K562 (cell line): ENCODE measurements around the gene GGT6. TPM values are rescaled to one million over a fixed set of nuclear protein-coding genes. Genes with fewer than 3 reads are reported as not detected.

Experiments used
- ATAC-seq: fragments of 200-7000 bp; cut with Tn5 transposase; 3 replicates; pipeline ENCODE4 v1.9.1; 2020; ENCODE audit warnings: moderate library complexity
- BruUV-seq: library from RNA; stranded (reverse); fragments of 400-500 nt; replicated peaks from 2 replicates; lab custom pipeline; 2021; lab: Mats Ljungman, UMichigan
- CTCF ChIA-PET: fragments of 300-600 bp; formaldehyde crosslinking; extraction: SDS; loops from one replicate; lab custom pipeline; 2021; ENCODE audit warnings: low intra/inter-chr PET ratio; lab: Yijun Ruan, JAX
- POLR2A ChIA-PET: fragments of 300-600, 350-650 bp; sonication (Branson Sonifier 250); formaldehyde crosslinking; extraction: SDS; loops from one replicate; lab custom pipeline; 2021; ENCODE audit warnings: antibody characterized with exemption, inconsistent platforms; lab: Yijun Ruan, JAX
- DNase-seq, 4 experiments: peaks; one replicate each; pipeline versions ENCODE4 v3.0.0 to v3.0.0-alpha.2; 2011 to 2018; ENCODE audit warnings: low spot score in 3 of 4, mixed read lengths in 3 of 4; ENCODE audit errors: extremely low read depth in 1 of 4
- FAIRE-seq: peaks from 2 replicates; lab custom pipeline; 2011; peaks lifted over from hg19 to GRCh38; lab: Jason Lieb, UNC
- H2AFZ ChIP-seq: 2 replicates; pipeline ENCODE4 v1.6.0; 2011; ENCODE audit warnings: low read depth, low read length, control low read depth, inconsistent platforms
- H3K27ac ChIP-seq: fragments of 200-600 bp; 3 replicates; pipeline ENCODE4 v1.8.0; 2011; ENCODE audit warnings: low read depth, mild to moderate bottlenecking, control low read depth, inconsistent platforms, low read length, moderate library complexity, mixed read lengths; ENCODE audit errors: extremely low read depth
- H3K27me3 ChIP-seq, 2 experiments: fragments of 300-600 bp in 1 of 2; 2 replicates in 1 of 2; 3 replicates in 1 of 2; pipeline versions ENCODE4 v1.6.0 to v1.8.0; 2011; ENCODE audit warnings: inconsistent platforms in 2 of 2, low read length in 2 of 2, mild to moderate bottlenecking in 1 of 2, mixed read lengths in 1 of 2, moderate library complexity in 1 of 2; ENCODE audit not compliant: control insufficient read depth in 2 of 2, insufficient read depth in 2 of 2
- H3K36me3 ChIP-seq: fragments of 300-600 bp; 3 replicates; pipeline ENCODE4 v1.8.0; 2011; ENCODE audit warnings: mild to moderate bottlenecking, low read length, inconsistent platforms; ENCODE audit not compliant: control insufficient read depth, insufficient read depth
- H3K4me1 ChIP-seq, 2 experiments: fragments of 200-600 bp in 1 of 2; replicated peaks in 1 of 2; 2 replicates in 1 of 2; 3 replicates in 1 of 2; pipeline versions ENCODE4 v1.5.1 to v1.8.0; 2011; ENCODE audit warnings: inconsistent platforms in 2 of 2, low read length in 2 of 2, mild to moderate bottlenecking in 1 of 2, mixed read lengths in 1 of 2, moderate library complexity in 1 of 2; ENCODE audit not compliant: control insufficient read depth in 2 of 2, insufficient read depth in 2 of 2
- H3K4me2 ChIP-seq: 2 replicates; pipeline ENCODE4 v1.6.1; 2011; ENCODE audit warnings: low read length, control low read depth, inconsistent platforms, mixed read lengths; ENCODE audit not compliant: insufficient read depth
- H3K4me3 ChIP-seq: fragments of 200-600 bp; sonication (generic), shearing (Covaris generic); 2 replicates; pipeline ENCODE4 v1.5.1; 2016; ENCODE audit warnings: control low read depth, inconsistent platforms
- H3K79me2 ChIP-seq: fragments of 200-600 bp; 3 replicates; pipeline ENCODE4 v1.8.0; 2011; ENCODE audit warnings: low read length, inconsistent platforms; ENCODE audit not compliant: control insufficient read depth, insufficient read depth
- H3K9ac ChIP-seq, 2 experiments: 2 replicates each; pipeline versions ENCODE4 v1.6.0 to v1.6.1; 2011; ENCODE audit warnings: low read depth in 2 of 2, low read length in 2 of 2, control low read depth in 1 of 2, inconsistent platforms in 1 of 2, mild to moderate bottlenecking in 1 of 2, mixed read lengths in 1 of 2; ENCODE audit not compliant: insufficient read depth in 1 of 2
- H3K9me1 ChIP-seq: one replicate; pipeline ENCODE4 v1.6.0; 2011; ENCODE audit warnings: inconsistent platforms, mild to moderate bottlenecking, low read length, moderate library complexity; ENCODE audit not compliant: control insufficient read depth, insufficient read depth
- H3K9me3 ChIP-seq: replicated peaks from 2 replicates; pipeline ENCODE4 v1.5.1; 2011; ENCODE audit warnings: low read depth, low read length, inconsistent platforms; ENCODE audit not compliant: control insufficient read depth, insufficient read depth
- H4K20me1 ChIP-seq: replicated peaks from 2 replicates; pipeline ENCODE4 v1.6.1; 2011; ENCODE audit warnings: low read length, inconsistent platforms, mixed read lengths; ENCODE audit not compliant: control insufficient read depth, insufficient read depth
- C11orf30 ChIP-seq: fragments of 450-650 bp; IDR thresholded peaks from 2 replicates; pipeline ENCODE4 v1.6.1; 2016; ENCODE audit warnings: low read depth, mild to moderate bottlenecking
- CBFB ChIP-seq: sonication (generic); formaldehyde crosslinking; IDR thresholded peaks from 2 replicates; pipeline ENCODE4 v1.4.0; 2020; ENCODE audit warnings: mild to moderate bottlenecking, missing genetic modification reagents
- MAFG ChIP-seq: fragments of 450-650 bp; conservative IDR thresholded peaks from 2 replicates; pipeline ENCODE4 v1.6.1; 2016; ENCODE audit warnings: missing genetic modification characterization, missing compliant biosample characterization
- NFE2 ChIP-seq: IDR thresholded peaks from 2 replicates; pipeline ENCODE4 v1.6.1; 2014; ENCODE audit warnings: antibody characterized with exemption, low read depth
- POLR2G ChIP-seq: fragments of 200-400 bp; formaldehyde crosslinking; IDR thresholded peaks from 2 replicates; pipeline ENCODE4 v1.6.1; 2017; ENCODE audit warnings: low read depth, mild to moderate bottlenecking, antibody characterized with exemption, low read length, moderate library complexity
- RBFOX2 ChIP-seq: fragments of 200-400 bp; formaldehyde crosslinking; IDR thresholded peaks from 2 replicates; pipeline ENCODE4 v1.6.1; 2017; ENCODE audit warnings: low read depth, mild to moderate bottlenecking, low read length, moderate library complexity
- SMAD2 ChIP-seq: fragments of 150-350 bp; IDR thresholded peaks from 2 replicates; pipeline ENCODE4 v1.6.1; 2014; ENCODE audit warnings: low read depth, mild to moderate bottlenecking, low read length
- TCF3 ChIP-seq: sonication (generic); formaldehyde crosslinking; IDR thresholded peaks from 2 replicates; pipeline ENCODE4 v1.4.0; 2020; ENCODE audit warnings: mild to moderate bottlenecking, missing genetic modification reagents
- ZFP30 ChIP-seq: fragments of 250-450 bp; sonication (Bioruptor Pico); IDR thresholded peaks from 2 replicates; pipeline ENCODE4 v1.8.0; 2022; ENCODE audit warnings: moderate library complexity, mild to moderate bottlenecking, inconsistent platforms, borderline replicate concordance
- WGBS: fragments of 100-300 bp; shearing (Covaris generic); methylation state at CpG from one replicate; pipeline ENCODE4 v1.1.6; 2016; ENCODE audit warnings: low coverage, mixed read lengths; ENCODE audit not compliant: insufficient coverage; ENCODE audit errors: missing lambda C conversion rate; 5-methylcytosine and 5-hydroxymethylcytosine counted together
- in situ Hi-C: fragments of 300-500 bp; cut with MboI; formaldehyde crosslinking; loops from 4 replicates; pipeline ENCODE4 v1.15.0; 2018; ENCODE audit warnings: inconsistent platforms, mixed read lengths
- intact Hi-C: fragments of 100-400 bp; cut with micrococcal nuclease; formaldehyde crosslinking; loops from 2 replicates; pipeline ENCODE4 v1.14.2; 2022
- polyA plus RNA-seq, 8 experiments: library from polyadenylated mRNA; depleted of rRNA in 4 of 8; stranded (reverse) in 5 of 8; unstranded in 3 of 8; fragments of >200 nt; fragmentation: Nextera tagmentation in 2 of 8; fragmentation: Illumina TruSeq in 1 of 8; extraction: Ambion mirVana in 2 of 8; extraction: Trizol in 1 of 8; gene quantifications; 2 replicates each; pipeline versions ENCODE4 v1.2.1 to v1.2.3, GENCODE V29; 2011 to 2014; ENCODE audit warnings: inconsistent platforms in 1 of 8, missing spikeins in 1 of 8
- total RNA-seq, 7 experiments: library from RNA; depleted of rRNA in 6 of 7; stranded (reverse); fragments of >200 nt in 6 of 7; fragmentation: Illumina TruSeq in 2 of 7; extraction: Trizol in 2 of 7; gene quantifications; 2 replicates each; pipeline versions ENCODE4 v1.2.1 to v1.2.3, GENCODE V29; 2011 to 2021; ENCODE audit warnings: low replicate concordance in 1 of 7
- TF ChIP-seq, protein P1 (sequence below): fragments of 250-450 bp; sonication (Bioruptor Pico); IDR thresholded peaks from 2 replicates; pipeline ENCODE4 v1.8.0; 2022; ENCODE audit warnings: moderate library complexity, mild to moderate bottlenecking, inconsistent platforms

The GGT6 gene
- total and polyA plus RNA-seq, 9 of the 15 experiments (the other 6 are each of a cell fraction or from before 2014, with no cell fraction given): 0.09 TPM; not detected in 8

DNA sequence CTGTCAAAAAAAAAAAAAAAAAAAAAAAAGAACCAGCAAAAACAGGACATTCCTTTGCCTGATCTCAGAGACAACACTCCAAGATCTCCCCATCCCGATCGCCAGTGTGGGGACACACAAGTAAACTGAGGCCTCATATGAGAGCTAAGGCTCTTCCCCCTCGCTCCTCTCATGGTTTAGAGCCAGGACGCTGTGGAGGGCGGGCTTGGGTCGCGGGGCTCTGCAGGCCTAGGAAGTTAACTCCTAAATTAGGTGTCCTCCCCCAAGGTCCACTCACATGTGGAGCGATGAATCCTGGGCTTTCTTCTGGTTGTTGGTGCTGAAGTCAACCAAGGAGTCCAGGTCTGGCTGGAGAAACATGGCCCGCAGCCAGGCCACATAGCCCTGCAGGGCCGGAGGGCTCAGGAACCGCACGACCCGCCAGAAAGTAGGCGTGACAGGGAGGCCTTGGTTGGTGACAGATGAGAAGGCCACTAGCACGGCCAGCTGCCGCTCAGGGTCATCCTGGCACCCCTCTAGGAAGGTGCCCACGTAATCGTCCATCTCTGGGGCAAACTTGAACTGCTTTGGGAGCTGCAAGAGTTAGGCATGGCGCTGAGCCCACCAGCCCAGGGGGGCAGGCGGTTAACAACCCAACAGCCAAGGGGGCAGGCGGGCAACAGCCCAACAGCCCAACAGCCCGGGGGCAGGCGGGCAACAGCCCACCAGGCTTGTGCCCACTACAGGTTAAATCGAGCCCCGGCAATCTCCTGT, 10.4 kb downstream of the GGT6 start:
- H3K4me3 ChIP-seq: no peak overlapping the region
- ATAC-seq: no peak
- no peaks in the 10 kb centered on the region for H3K27me3 ChIP-seq
- BruUV-seq: no TSS peak
- in situ Hi-C loops (no loop called here), intact Hi-C loops (no loop called here)
- H3K27ac ChIP-seq: no peak overlapping the region
- H3K4me1 ChIP-seq: peaks cover 0 to 41% of the 10 kb centered on the region in 2 experiments; a peak in 3 of 5 replicates
- H3K36me3 ChIP-seq: peaks cover 87% of the 10 kb centered on the region; the same call in 2 of the 3 replicates
- H3K9me3 ChIP-seq: no peaks in the 10 kb centered on the region
- no peak for DNase-seq
- no peaks in the 10 kb centered on the region for H4K20me1 ChIP-seq
- no peak overlapping the region for H3K4me2 ChIP-seq
- FAIRE-seq: no peak
- no peaks in the 10 kb centered on the region for H3K9me1 ChIP-seq
- peaks cover 31% of the 10 kb centered on the region for H3K79me2 ChIP-seq
- WGBS: 93% methylated on average over 7 of the region's 25 CpGs
- 0 out of 4 replicates have a peak overlapping the region, but pooled peaks of 1 of the 2 experiments have one; percentile 6 for H3K9ac ChIP-seq
- TF ChIP-seq C11orf30 (no peak), MAFG (tag) (no peak), SMAD2 (no peak), CBFB (CRISPR knock-in tag) (no peak), TCF3 (no peak), NFE2 (no peak), ZFP30 (no peak), POLR2G (peak; percentile 50), RBFOX2 (peak; percentile 53; the same call in 1 of the 2 replicates)
- TF ChIP-seq, protein P1, sequence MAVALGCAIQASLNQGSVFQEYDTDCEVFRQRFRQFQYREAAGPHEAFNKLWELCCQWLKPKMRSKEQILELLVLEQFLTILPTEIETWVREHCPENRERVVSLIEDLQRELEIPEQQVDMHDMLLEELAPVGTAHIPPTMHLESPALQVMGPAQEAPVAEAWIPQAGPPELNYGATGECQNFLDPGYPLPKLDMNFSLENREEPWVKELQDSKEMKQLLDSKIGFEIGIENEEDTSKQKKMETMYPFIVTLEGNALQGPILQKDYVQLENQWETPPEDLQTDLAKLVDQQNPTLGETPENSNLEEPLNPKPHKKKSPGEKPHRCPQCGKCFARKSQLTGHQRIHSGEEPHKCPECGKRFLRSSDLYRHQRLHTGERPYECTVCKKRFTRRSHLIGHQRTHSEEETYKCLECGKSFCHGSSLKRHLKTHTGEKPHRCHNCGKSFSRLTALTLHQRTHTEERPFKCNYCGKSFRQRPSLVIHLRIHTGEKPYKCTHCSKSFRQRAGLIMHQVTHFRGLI (CRISPR knock-in tag): no peak
- ChIA-PET CTCF (no interaction called here), POLR2A (no interaction called here)
- H2AFZ ChIP-seq: no peak overlapping the region
